HG03159 (cell line): ENCODE measurements around the gene MICAL3.
A peak's percentile ranks its signal among the peaks of the same experiment; 100 is the strongest.
"Not testable (repeated sequence)": the region's sequence is repeated elsewhere in the genome, so short reads cannot be mapped to it uniquely, and the experiment has no call there.

Experiments
- ATAC-seq: cut with Tn5 transposase; IDR thresholded peaks from one replicate; pipeline ENCODE4 v1.9.1; 2021; ENCODE audit warnings: mild to moderate bottlenecking, moderate library complexity; ENCODE audit not compliant: unreplicated experiment

MICAL3 gene

GRCh38 chr22:18060646-18061620 lies 36.6 kb upstream of the MICAL3 start:
- ATAC-seq, result no peak

GRCh38 chr22:18059991-18060390 lies 35.6 kb upstream of the MICAL3 start:
- no peak for ATAC-seq

GRCh38 chr22:18059473-18059872 lies 35.1 kb upstream of the MICAL3 start:
- no peak for ATAC-seq

GRCh38 chr22:18059094-18059417 lies 34.7 kb upstream of the MICAL3 start:
- ATAC-seq, result no peak

- ATAC-seq, result no peak
Measured at GRCh38 chr22:18058371-18059093, 34.2 kb upstream of the MICAL3 start.

GRCh38 chr22:18057568-18058209 lies 33.3 kb upstream of the MICAL3 start:
- peak; percentile 41 for ATAC-seq

GRCh38 chr22:18056807-18057474 lies 32.6 kb upstream of the MICAL3 start:
- ATAC-seq, result peak; percentile 71

- ATAC-seq, result no peak
Measured at GRCh38 chr22:18056161-18056666, 31.9 kb upstream of the MICAL3 start.

GRCh38 chr22:18055619-18056160 lies 31.3 kb upstream of the MICAL3 start:
- ATAC-seq, result no peak

- not testable (repeated sequence) for ATAC-seq
Measured at GRCh38 chr22:18053216-18053946, 29.0 kb upstream of the MICAL3 start.

GRCh38 chr22:18051113-18051512 lies 26.8 kb upstream of the MICAL3 start:
- not testable (repeated sequence) for ATAC-seq

- no peak for ATAC-seq
Measured at GRCh38 chr22:18050065-18050464, 25.7 kb upstream of the MICAL3 start.

GRCh38 chr22:18048441-18048898 lies 24.1 kb upstream of the MICAL3 start:
- no peak for ATAC-seq

- ATAC-seq, result no peak
Measured at GRCh38 chr22:18048041-18048440, 23.7 kb upstream of the MICAL3 start.

- no peak for ATAC-seq
Measured at GRCh38 chr22:18045794-18046193, 21.4 kb upstream of the MICAL3 start.

- ATAC-seq, result no peak
Measured at GRCh38 chr22:18044548-18045271, 20.3 kb upstream of the MICAL3 start.

- no peak for ATAC-seq
Measured at GRCh38 chr22:18042685-18043084, 18.3 kb upstream of the MICAL3 start.

GRCh38 chr22:18040898-18041297 lies 16.5 kb upstream of the MICAL3 start:
- not testable (repeated sequence) for ATAC-seq

GRCh38 chr22:18035751-18036150 lies 11.4 kb upstream of the MICAL3 start:
- no peak for ATAC-seq
